IPS-20b (cell line): Measurements from ENCODE around the gene CLCN1.
"Not testable (repeated sequence)": the region's sequence is repeated elsewhere in the genome, so short reads cannot be mapped to it uniquely, and the experiment has no call there.

Experiments
- H3K27ac ChIP-seq: one replicate; pipeline ENCODE4 v1.5.1; 2013; ENCODE audit warnings: low read length
- H3K27me3 ChIP-seq: 2 replicates; pipeline ENCODE4 v1.6.1; 2013; ENCODE audit warnings: mild to moderate bottlenecking, low read length, inconsistent platforms; ENCODE audit not compliant: insufficient read depth
- H3K36me3 ChIP-seq: 2 replicates; pipeline ENCODE4 v1.6.1; 2013; ENCODE audit warnings: low read depth, mild to moderate bottlenecking, inconsistent platforms, low read length, moderate library complexity; ENCODE audit not compliant: insufficient read depth
- H3K4me1 ChIP-seq: 2 replicates; pipeline ENCODE4 v1.6.1; 2013; ENCODE audit warnings: mild to moderate bottlenecking, control low read depth, inconsistent platforms, low read length, moderate library complexity; ENCODE audit not compliant: insufficient read depth
- H3K4me3 ChIP-seq: 2 replicates; pipeline ENCODE4 v1.5.1; 2013; ENCODE audit warnings: mild to moderate bottlenecking, low read length, inconsistent platforms
- H3K9ac ChIP-seq: 2 replicates; pipeline ENCODE4 v1.6.1; 2013; ENCODE audit warnings: low read depth, mild to moderate bottlenecking, inconsistent platforms, low read length, moderate library complexity
- H3K9me3 ChIP-seq: 2 replicates; pipeline ENCODE4 v1.6.1; 2013; ENCODE audit warnings: mild to moderate bottlenecking, low read depth, low read length, inconsistent platforms; ENCODE audit not compliant: insufficient read depth

Gene CLCN1

GRCh38 chr7:143285470-143285778 is 30.5 kb upstream of the CLCN1 start:
- peaks cover 7% of the 10 kb centered on the region; the same call in 1 of the 2 replicates for H3K9me3 ChIP-seq
- H3K4me1 ChIP-seq, result peaks cover 12% of the 10 kb centered on the region
- peaks cover 35% of the 10 kb centered on the region for H3K27me3 ChIP-seq
- H3K27ac ChIP-seq, result no peak overlapping the region
- peak overlapping the region; percentile 58; the same call in 1 of the 2 replicates for H3K4me3 ChIP-seq
- peaks cover 3% of the 10 kb centered on the region for H3K36me3 ChIP-seq
- peak overlapping the region; percentile 8; the same call in 1 of the 2 replicates for H3K9ac ChIP-seq

- Histone ChIP-seq H3K27ac (no peak overlapping the region), H3K4me3 (peak overlapping the region; percentile 58; the same call in 1 of the 2 replicates), H3K36me3 (peaks cover 8% of the 10 kb centered on the region), H3K9me3 (peaks cover 7% of the 10 kb centered on the region; the same call in 1 of the 2 replicates), H3K4me1 (peaks cover 12% of the 10 kb centered on the region), H3K27me3 (peaks cover 35% of the 10 kb centered on the region), H3K9ac (no peak overlapping the region)
Observed at GRCh38 chr7:143285806-143286521, 29.9 kb upstream of the CLCN1 start.

GRCh38 chr7:143286522-143286890 is 29.4 kb upstream of the CLCN1 start:
- Histone ChIP-seq H3K9me3 (peaks cover 7% of the 10 kb centered on the region; the same call in 1 of the 2 replicates), H3K27me3 (peaks cover 35% of the 10 kb centered on the region), H3K36me3 (peaks cover 14% of the 10 kb centered on the region), H3K4me1 (peaks cover 12% of the 10 kb centered on the region), H3K27ac (no peak overlapping the region), H3K9ac (no peak overlapping the region), H3K4me3 (no peak overlapping the region)

- Histone ChIP-seq H3K27me3 (peaks cover 35% of the 10 kb centered on the region), H3K4me1 (peaks cover 12% of the 10 kb centered on the region), H3K9me3 (peaks cover 7% of the 10 kb centered on the region; the same call in 1 of the 2 replicates), H3K4me3 (no peak overlapping the region), H3K9ac (no peak overlapping the region), H3K27ac (no peak overlapping the region), H3K36me3 (peaks cover 23% of the 10 kb centered on the region)
Observed at GRCh38 chr7:143287339-143287934, 28.5 kb upstream of the CLCN1 start.

GRCh38 chr7:143287935-143288826 is 27.7 kb upstream of the CLCN1 start, which contains the start of gene CASP2:
TSS of gene CASP2 (plus strand) at chr7:143288351. CDS start at chr7:143288456, 105 bp downstream.
- H3K27ac ChIP-seq, result peak within 1 kb of the TSS; percentile 91
- H3K27me3 ChIP-seq, result peaks cover 35% of the 10 kb centered on the region
- H3K36me3 ChIP-seq, result peaks cover 31% of the 10 kb centered on the region
- peaks cover 7% of the 10 kb centered on the region; the same call in 1 of the 2 replicates for H3K9me3 ChIP-seq
- H3K4me1 ChIP-seq, result peaks cover 12% of the 10 kb centered on the region
- peak within 1 kb of the TSS; percentile 99 for H3K9ac ChIP-seq
- H3K4me3 ChIP-seq, result peak within 1 kb of the TSS; percentile 99

- Histone ChIP-seq H3K36me3 (peaks cover 37% of the 10 kb centered on the region), H3K4me1 (peaks cover 7% of the 10 kb centered on the region), H3K27ac (peak overlapping the region; percentile 91), H3K9ac (peak overlapping the region; percentile 99), H3K27me3 (peaks cover 33% of the 10 kb centered on the region), H3K9me3 (peaks cover 7% of the 10 kb centered on the region; the same call in 1 of the 2 replicates), H3K4me3 (peak overlapping the region; percentile 99)
Observed at GRCh38 chr7:143288836-143289235, 27.1 kb upstream of the CLCN1 start.

- H3K9me3 ChIP-seq, result peaks cover 7% of the 10 kb centered on the region; the same call in 1 of the 2 replicates
- peaks cover 7% of the 10 kb centered on the region for H3K4me1 ChIP-seq
- H3K4me3 ChIP-seq, result peak overlapping the region; percentile 99
- H3K27me3 ChIP-seq, result peaks cover 30% of the 10 kb centered on the region
- no peak overlapping the region for H3K27ac ChIP-seq
- H3K36me3 ChIP-seq, result peaks cover 43% of the 10 kb centered on the region
- H3K9ac ChIP-seq, result peak overlapping the region; percentile 99; the same call in 1 of the 2 replicates
Observed at GRCh38 chr7:143289421-143289820, 26.5 kb upstream of the CLCN1 start.

- H3K4me1 ChIP-seq, H3K9me3 ChIP-seq, H3K9ac ChIP-seq, H3K27ac ChIP-seq: not testable (repeated sequence)
- Histone ChIP-seq H3K4me3 (peak overlapping the region; percentile 99), H3K27me3 (peaks cover 29% of the 10 kb centered on the region), H3K36me3 (peaks cover 48% of the 10 kb centered on the region)
Observed at GRCh38 chr7:143289888-143290287, 26.0 kb upstream of the CLCN1 start.

GRCh38 chr7:143290293-143290692 is 25.6 kb upstream of the CLCN1 start:
- peak overlapping the region; percentile 36; the same call in 1 of the 2 replicates for H3K4me3 ChIP-seq
- H3K4me1 ChIP-seq, result peaks cover 3% of the 10 kb centered on the region
- peaks cover 25% of the 10 kb centered on the region for H3K27me3 ChIP-seq
- H3K27ac ChIP-seq, result no peak overlapping the region
- H3K36me3 ChIP-seq, result peaks cover 52% of the 10 kb centered on the region
- peaks cover 7% of the 10 kb centered on the region; the same call in 1 of the 2 replicates for H3K9me3 ChIP-seq
- no peak overlapping the region for H3K9ac ChIP-seq

- Histone ChIP-seq H3K4me3 (no peak overlapping the region), H3K9me3 (no peaks in the 10 kb centered on the region), H3K27ac (no peak overlapping the region), H3K9ac (no peak overlapping the region), H3K4me1 (peaks cover 2% of the 10 kb centered on the region; the same call in 1 of the 2 replicates), H3K27me3 (no peaks in the 10 kb centered on the region), H3K36me3 (peaks cover 77% of the 10 kb centered on the region)
Observed at GRCh38 chr7:143292876-143293275, 23.0 kb upstream of the CLCN1 start.

- Histone ChIP-seq H3K27ac (no peak overlapping the region), H3K36me3 (peaks cover 99% of the 10 kb centered on the region), H3K9me3 (no peaks in the 10 kb centered on the region; the same call in 1 of the 2 replicates), H3K27me3 (no peaks in the 10 kb centered on the region), H3K4me1 (no peaks in the 10 kb centered on the region), H3K9ac (no peak overlapping the region), H3K4me3 (no peak overlapping the region)
Observed at GRCh38 chr7:143295870-143296269, 20.0 kb upstream of the CLCN1 start.
